Body of pancreas (tissue), 4 donors: ENCODE results near the gene FAM90A26.
"Not testable (repeated sequence)": the region's sequence is repeated elsewhere in the genome, so short reads cannot be mapped to it uniquely, and the experiment has no call there.

Source experiments
- CTCF ChIP-seq, 7 experiments: fragments of 450-650 bp in 4 of 7; fragments of 200-600 bp in 3 of 7; sonication (generic) in 3 of 7; IDR thresholded peaks; one replicate each; pipeline ENCODE4 v1.5.1; 2016 to 2019; ENCODE audit warnings: antibody characterized with exemption in 7 of 7
- POLR2A ChIP-seq, 3 donors: fragments of 450-650 bp; IDR thresholded peaks; one replicate each; pipeline ENCODE4 v1.6.1; 2016; ENCODE audit warnings: antibody characterized with exemption in 3 of 3, mild to moderate bottlenecking in 2 of 3

GRCh38 chr4:9132849-9133248 is 37.4 kb upstream of the FAM90A26 start:
- not testable (repeated sequence) for TF ChIP-seq CTCF, POLR2A (IDR thresholded peaks at IDR 0.05)
